H9 (cell line): ENCODE measurements around the gene LIN7A. TPM values are rescaled to one million over a fixed set of nuclear protein-coding genes. Genes with fewer than 3 reads are reported as not detected.

ENCODE experiments used
- DNase-seq: peaks from one replicate; pipeline ENCODE4 v3.0.0-alpha.2; 2017
- H2AFZ ChIP-seq: one replicate; pipeline ENCODE4 v1.6.1; 2013; ENCODE audit warnings: mild to moderate bottlenecking, low read length, control low read depth, moderate library complexity
- H2AK5ac ChIP-seq: 2 replicates; pipeline ENCODE4 v1.6.1; 2013; ENCODE audit warnings: low read length, control low read depth, mixed read lengths; ENCODE audit not compliant: insufficient read length
- H2BK120ac ChIP-seq: one replicate; pipeline ENCODE4 v1.6.1; 2013; ENCODE audit warnings: low read depth, mild to moderate bottlenecking, low read length, control low read depth, inconsistent platforms; ENCODE audit not compliant: poor library complexity, severe bottlenecking
- H2BK12ac ChIP-seq: 2 replicates; pipeline ENCODE4 v1.6.1; 2013; ENCODE audit warnings: low read length, control low read depth, mixed read lengths, low read depth; ENCODE audit not compliant: insufficient read length
- H2BK15ac ChIP-seq: 2 replicates; pipeline ENCODE4 v1.6.1; 2013; ENCODE audit warnings: low read depth, low read length, control low read depth
- H2BK20ac ChIP-seq: one replicate; pipeline ENCODE4 v1.6.1; 2013; ENCODE audit warnings: low read depth, mild to moderate bottlenecking, low read length, control low read depth, inconsistent platforms; ENCODE audit not compliant: poor library complexity, severe bottlenecking
- H2BK5ac ChIP-seq: 2 replicates; pipeline ENCODE4 v1.6.1; 2013; ENCODE audit warnings: low read length, control low read depth, mixed read lengths; ENCODE audit not compliant: insufficient read length
- H3K14ac ChIP-seq: 2 replicates; pipeline ENCODE4 v1.6.1; 2013; ENCODE audit warnings: low read length, control low read depth; ENCODE audit not compliant: insufficient read depth
- H3K18ac ChIP-seq: 2 replicates; pipeline ENCODE4 v1.6.1; 2013; ENCODE audit warnings: low read depth, mild to moderate bottlenecking, mixed read lengths, low read length, control low read depth; ENCODE audit not compliant: insufficient read length
- H3K23ac ChIP-seq: 2 replicates; pipeline ENCODE4 v1.6.1; 2013; ENCODE audit warnings: low read length, control low read depth, mixed read lengths, low read depth; ENCODE audit not compliant: insufficient read length
- H3K23me2 ChIP-seq: 2 replicates; pipeline ENCODE4 v1.6.1; 2013; ENCODE audit warnings: low read depth, mild to moderate bottlenecking, mixed read lengths, low read length, control low read depth; ENCODE audit not compliant: insufficient read length, poor library complexity, severe bottlenecking
- H3K27ac ChIP-seq: 2 replicates; pipeline ENCODE4 v1.5.1; 2013; ENCODE audit warnings: low read length, control low read depth, mixed read lengths, low read depth; ENCODE audit not compliant: insufficient read length
- H3K27me3 ChIP-seq: 2 replicates; pipeline ENCODE4 v1.6.1; 2013; ENCODE audit warnings: low read length, control low read depth, inconsistent platforms; ENCODE audit not compliant: insufficient read depth
- H3K4ac ChIP-seq: 2 replicates; pipeline ENCODE4 v1.6.1; 2013; ENCODE audit warnings: low read depth, mild to moderate bottlenecking, control low read depth, inconsistent platforms, low read length, moderate library complexity
- H3K4me1 ChIP-seq: 2 replicates; pipeline ENCODE4 v1.6.1; 2013; ENCODE audit warnings: low read length, control low read depth, inconsistent platforms; ENCODE audit not compliant: insufficient read depth
- H3K4me2 ChIP-seq: 2 replicates; pipeline ENCODE4 v1.6.1; 2013; ENCODE audit warnings: low read length, control low read depth, mixed read lengths; ENCODE audit not compliant: insufficient read length, insufficient read depth
- H3K56ac ChIP-seq: 2 replicates; pipeline ENCODE4 v1.6.1; 2013; ENCODE audit warnings: low read depth, mild to moderate bottlenecking, mixed read lengths, low read length, control low read depth; ENCODE audit not compliant: insufficient read length
- H3K79me1 ChIP-seq: 2 replicates; pipeline ENCODE4 v1.6.1; 2013; ENCODE audit warnings: low read depth, mild to moderate bottlenecking, moderate library complexity, low read length, control low read depth, inconsistent platforms; ENCODE audit not compliant: insufficient read depth, poor library complexity, severe bottlenecking
- H3K79me2 ChIP-seq: 2 replicates; pipeline ENCODE4 v1.6.1; 2013; ENCODE audit warnings: low read length, control low read depth, inconsistent platforms; ENCODE audit not compliant: insufficient read depth
- H3K9ac ChIP-seq: 2 replicates; pipeline ENCODE4 v1.6.1; 2013; ENCODE audit warnings: low read length, control low read depth, mixed read lengths; ENCODE audit not compliant: insufficient read length; ENCODE audit errors: extremely low read depth
- H3K9me3 ChIP-seq: one replicate; pipeline ENCODE4 v1.6.1; 2013; ENCODE audit warnings: low read depth, low read length, inconsistent platforms; ENCODE audit not compliant: control insufficient read depth
- H3T11ph ChIP-seq: one replicate; pipeline ENCODE4 v1.6.1; 2013; ENCODE audit warnings: mild to moderate bottlenecking, low read length, control low read depth, inconsistent platforms
- H4K20me1 ChIP-seq: one replicate; pipeline ENCODE4 v1.6.1; 2013; ENCODE audit not compliant: control insufficient read depth, insufficient read length, insufficient read depth
- H4K5ac ChIP-seq: 2 replicates; pipeline ENCODE4 v1.6.1; 2013; ENCODE audit warnings: low read depth, mild to moderate bottlenecking, mixed read lengths, low read length, control low read depth; ENCODE audit not compliant: insufficient read length
- H4K8ac ChIP-seq: replicated peaks from 2 replicates; pipeline ENCODE4 v1.6.1; 2013; ENCODE audit warnings: low read length, control low read depth, mixed read lengths, low read depth; ENCODE audit not compliant: insufficient read length
- H4K91ac ChIP-seq: 2 replicates; pipeline ENCODE4 v1.6.1; 2013; ENCODE audit warnings: low read depth, mild to moderate bottlenecking, moderate library complexity, mixed read lengths, low read length, control low read depth; ENCODE audit not compliant: insufficient read length
- H3K27ac Mint-ChIP-seq, 3 experiments: 2 replicates in 2 of 3; 3 replicates in 1 of 3; pipeline ENCODE4 v1.8.0; 2020 to 2021; ENCODE audit warnings: mixed read lengths in 3 of 3, mild to moderate bottlenecking in 1 of 3, moderate library complexity in 1 of 3
- H3K27me3 Mint-ChIP-seq: 2 replicates; pipeline ENCODE4 v1.8.0; 2021; ENCODE audit warnings: low read depth, mild to moderate bottlenecking, moderate library complexity, mixed read lengths
- H3K36me3 Mint-ChIP-seq, 3 experiments: 2 replicates in 2 of 3; 3 replicates in 1 of 3; pipeline ENCODE4 v1.8.0; 2020 to 2021; ENCODE audit warnings: low read depth in 3 of 3, mixed read lengths in 3 of 3; ENCODE audit not compliant: insufficient read depth in 1 of 3
- H3K4me1 Mint-ChIP-seq, 2 experiments: 2 replicates each; pipeline ENCODE4 v1.8.0; 2020; ENCODE audit warnings: mixed read lengths in 2 of 2
- H3K4me3 Mint-ChIP-seq, 2 experiments: 2 replicates in 1 of 2; 3 replicates in 1 of 2; pipeline ENCODE4 v1.8.0; 2020 to 2021; ENCODE audit warnings: mild to moderate bottlenecking in 2 of 2, mixed read lengths in 2 of 2, moderate library complexity in 1 of 2
- H3K9me3 Mint-ChIP-seq, 2 experiments: 2 replicates in 1 of 2; 3 replicates in 1 of 2; pipeline ENCODE4 v1.8.0; 2020; ENCODE audit warnings: mild to moderate bottlenecking in 2 of 2, mixed read lengths in 2 of 2, moderate library complexity in 1 of 2
- CTCF ChIP-seq: fragments of 200-600 bp; sonication (generic); conservative IDR thresholded peaks from 3 replicates; pipeline ENCODE4 v1.8.0; 2021; ENCODE audit warnings: antibody characterized with exemption, mild to moderate bottlenecking
- WGBS: extraction: QIAGEN DNeasy Blood & Tissue Kit; methylation state at CpG from one replicate; pipeline ENCODE4 v1.1.7; 2013; ENCODE audit warnings: missing lambda C conversion rate, low lambda C conversion rate, mixed read lengths; ENCODE audit not compliant: insufficient read length; ENCODE audit errors: extremely low coverage; 5-methylcytosine and 5-hydroxymethylcytosine counted together
- total RNA-seq: library from RNA; stranded (reverse); gene quantifications from 2 replicates; pipeline ENCODE4 v1.2.1, GENCODE V29; 2021

The LIN7A gene
- total RNA-seq, 1 experiment from 2014 or later: 18.3 TPM

GRCh38 chr12:80769553-80770140 lies 168.1 kb downstream of the LIN7A start:
- Histone ChIP-seq H3K27ac (no peak overlapping the region), H3K23ac (no peak overlapping the region), H2BK5ac (no peak overlapping the region), H3K4me2 (no peak overlapping the region), H2AK5ac (no peak overlapping the region), H3K27me3 (no peaks in the 10 kb centered on the region), H3K14ac (no peak overlapping the region), H3K4me1 (peaks cover 7% of the 10 kb centered on the region; the same call in 1 of the 2 replicates), H3K56ac (no peak overlapping the region), H3K18ac (no peak overlapping the region), H2BK20ac (no peak overlapping the region), H2AFZ (no peak overlapping the region), H3K9me3 (no peaks in the 10 kb centered on the region), H3K23me2 (no peaks in the 10 kb centered on the region), H2BK120ac (no peak overlapping the region), H3K4ac (no peak overlapping the region), H4K20me1 (no peaks in the 10 kb centered on the region), H3K79me2 (no peaks in the 10 kb centered on the region), H2BK15ac (no peak overlapping the region), H4K91ac (no peak overlapping the region), H3K79me1 (no peaks in the 10 kb centered on the region), H2BK12ac (no peak overlapping the region), H4K5ac (no peak overlapping the region), H3K9ac (no peak overlapping the region), H4K8ac (no peak overlapping the region), H3T11ph (no peak overlapping the region)
- Mint-ChIP-seq H3K9me3 (peaks cover 11 to 17% of the 10 kb centered on the region in 2 experiments; a peak in 4 of 5 replicates), H3K4me1 (peaks cover 39 to 50% of the 10 kb centered on the region in 2 experiments), H3K27ac (no peak overlapping the region), H3K27me3 (no peaks in the 10 kb centered on the region), H3K36me3 (peaks cover 0 to 20% (median 16%) of the 10 kb centered on the region in 3 experiments; a peak in 5 of 7 replicates), H3K4me3 (no peak overlapping the region)
- DNase-seq: no peak
- no CpG with 5 or more reads among the region's 1 CpG for WGBS
- no peak for TF ChIP-seq CTCF
